H1 (cell line): ENCODE measurements around the gene SEMA3E. TPM values are rescaled to one million over a fixed set of nuclear protein-coding genes. Genes with fewer than 3 reads are reported as not detected.

Source experiments
- CTCF ChIA-PET: fragments of 300-600 bp; sonication (Branson Sonifier 250); formaldehyde crosslinking; loops from one replicate; lab custom pipeline; 2021; ENCODE audit not compliant: partially characterized antibody; lab: Charles Lee
- POLR2A ChIA-PET: fragments of 300-600 bp; sonication (Branson Sonifier 250); formaldehyde crosslinking; loops from one replicate; lab custom pipeline; 2021; ENCODE audit warnings: inconsistent platforms; ENCODE audit not compliant: partially characterized antibody; lab: Charles Lee
- DNase-seq, 2 experiments: peaks; one replicate each; pipeline versions ENCODE4 v3.0.0 to v3.0.0-alpha.2; 2010 to 2022; ENCODE audit warnings: low spot score in 2 of 2, low read depth in 1 of 2, mixed read lengths in 1 of 2
- FAIRE-seq: peaks from 2 replicates; lab custom pipeline; 2011; peaks lifted over from hg19 to GRCh38; lab: Jason Lieb, UNC
- H2AFZ ChIP-seq: 2 replicates; pipeline ENCODE4 v1.8.1; 2012; ENCODE audit warnings: low read length, inconsistent platforms
- H2AK5ac ChIP-seq: 2 replicates; pipeline ENCODE4 v1.6.1; 2013; ENCODE audit warnings: low read depth, low read length
- H2BK120ac ChIP-seq: replicated peaks from 2 replicates; pipeline ENCODE3; 2013; ENCODE audit warnings: low read depth, low read length, inconsistent platforms
- H2BK12ac ChIP-seq: 2 replicates; pipeline ENCODE4 v1.6.1; 2013; ENCODE audit warnings: low read depth, low read length
- H2BK15ac ChIP-seq: 2 replicates; pipeline ENCODE4 v1.6.1; 2013; ENCODE audit warnings: low read length
- H2BK20ac ChIP-seq: 2 replicates; pipeline ENCODE4 v1.6.1; 2013; ENCODE audit warnings: low read length
- H2BK5ac ChIP-seq: 2 replicates; pipeline ENCODE4 v1.6.1; 2013; ENCODE audit warnings: low read depth, low read length
- H3K14ac ChIP-seq: 2 replicates; pipeline ENCODE4 v1.6.1; 2013; ENCODE audit warnings: inconsistent platforms; ENCODE audit not compliant: insufficient read length
- H3K18ac ChIP-seq: 2 replicates; pipeline ENCODE4 v1.6.1; 2013; ENCODE audit warnings: low read length; ENCODE audit errors: extremely low read depth
- H3K23ac ChIP-seq: 2 replicates; pipeline ENCODE4 v1.6.1; 2013; ENCODE audit warnings: inconsistent platforms; ENCODE audit not compliant: insufficient read length
- H3K23me2 ChIP-seq: 2 replicates; pipeline ENCODE4 v1.6.1; 2013; ENCODE audit warnings: low read depth, low read length
- H3K27ac ChIP-seq: 2 replicates; pipeline ENCODE4 v1.6.1; 2011; ENCODE audit warnings: low read depth, low read length, inconsistent platforms
- H3K27me3 ChIP-seq, 4 experiments: replicated peaks in 1 of 4; 1 replicate in 1 of 4; 2 replicates in 3 of 4; pipeline versions ENCODE4 v1.6.1 to v1.8.1; 2011 to 2013; ENCODE audit warnings: low read length in 3 of 4, mild to moderate bottlenecking in 3 of 4, inconsistent platforms in 2 of 4, mixed read lengths in 2 of 4, moderate library complexity in 1 of 4; ENCODE audit not compliant: control insufficient read depth in 3 of 4, insufficient read depth in 3 of 4; ENCODE audit errors: extremely low read depth in 1 of 4
- H3K36me3 ChIP-seq, 4 experiments: 2 replicates each; pipeline versions ENCODE4 v1.6.1 to v1.8.1; 2011 to 2013; ENCODE audit warnings: mild to moderate bottlenecking in 4 of 4, low read length in 3 of 4, moderate library complexity in 2 of 4, control low read depth in 1 of 4, inconsistent platforms in 1 of 4; ENCODE audit not compliant: insufficient read depth in 4 of 4, control insufficient read depth in 2 of 4
- H3K4ac ChIP-seq: replicated peaks from 2 replicates; pipeline ENCODE3; 2013; ENCODE audit warnings: low read length, low read depth, mixed read lengths, inconsistent platforms; ENCODE audit not compliant: insufficient read length
- H3K4me1 ChIP-seq, 4 experiments: replicated peaks in 1 of 4; 1 replicate in 1 of 4; 2 replicates in 3 of 4; pipeline versions ENCODE4 v1.6.1 to v1.8.1; 2011 to 2013; ENCODE audit warnings: low read length in 3 of 4, inconsistent platforms in 2 of 4, mixed read lengths in 1 of 4; ENCODE audit not compliant: insufficient read depth in 4 of 4, control insufficient read depth in 3 of 4
- H3K4me2 ChIP-seq, 2 experiments: 2 replicates each; pipeline versions ENCODE4 v1.6.1 to v1.8.1; 2011 to 2013; ENCODE audit warnings: low read depth in 2 of 2, low read length in 2 of 2, control low read depth in 1 of 2, inconsistent platforms in 1 of 2, mild to moderate bottlenecking in 1 of 2; ENCODE audit not compliant: insufficient read depth in 1 of 2
- H3K4me3 ChIP-seq, 4 experiments: fragments of 200-600, 300-600 bp in 1 of 4; sonication (generic), shearing (Covaris generic), sonication (Bioruptor Twin) in 1 of 4; 2 replicates each; pipeline versions ENCODE4 v1.5.1 to v1.8.1; 2011 to 2016; ENCODE audit warnings: low read length in 4 of 4, low read depth in 3 of 4, control low read depth in 2 of 4, inconsistent platforms in 2 of 4, mild to moderate bottlenecking in 2 of 4, mixed read lengths in 1 of 4, moderate library complexity in 1 of 4; ENCODE audit not compliant: insufficient read depth in 2 of 4; ENCODE audit errors: extremely low read depth in 1 of 4
- H3K56ac ChIP-seq: replicated peaks from 2 replicates; pipeline ENCODE3; 2013; ENCODE audit warnings: low read depth, mild to moderate bottlenecking, mixed read lengths, low read length, inconsistent platforms; ENCODE audit not compliant: insufficient read length
- H3K79me1 ChIP-seq: 2 replicates; pipeline ENCODE4 v1.6.1; 2013; ENCODE audit warnings: low read depth, low read length, control low read depth
- H3K79me2 ChIP-seq, 2 experiments: 2 replicates each; pipeline versions ENCODE4 v1.6.1 to v1.8.1; 2012 to 2013; ENCODE audit warnings: low read length in 2 of 2, mild to moderate bottlenecking in 2 of 2, inconsistent platforms in 1 of 2; ENCODE audit not compliant: insufficient read depth in 2 of 2, control insufficient read depth in 1 of 2
- H3K9ac ChIP-seq, 4 experiments: replicated peaks in 1 of 4; 1 replicate in 1 of 4; 2 replicates in 3 of 4; pipeline versions ENCODE4 v1.6.1 to v1.8.1; 2011 to 2013; ENCODE audit warnings: low read depth in 3 of 4, low read length in 3 of 4, control low read depth in 2 of 4, mild to moderate bottlenecking in 2 of 4, moderate library complexity in 2 of 4, inconsistent platforms in 1 of 4; ENCODE audit errors: extremely low read depth in 1 of 4
- H3K9me3 ChIP-seq, 2 experiments: 2 replicates each; pipeline versions ENCODE4 v1.6.1 to v1.8.1; 2012 to 2013; ENCODE audit warnings: mild to moderate bottlenecking in 2 of 2, moderate library complexity in 2 of 2, control low read depth in 1 of 2, inconsistent platforms in 1 of 2, low read depth in 1 of 2, low read length in 1 of 2, mixed read lengths in 1 of 2; ENCODE audit not compliant: insufficient read depth in 2 of 2
- H4K20me1 ChIP-seq, 2 experiments: replicated peaks in 1 of 2; 2 replicates each; pipeline versions ENCODE3 to v1.8.1; 2011 to 2013; ENCODE audit warnings: inconsistent platforms in 2 of 2, low read length in 2 of 2, mild to moderate bottlenecking in 1 of 2; ENCODE audit not compliant: insufficient read depth in 2 of 2, control insufficient read depth in 1 of 2
- H4K5ac ChIP-seq: 2 replicates; pipeline ENCODE4 v1.6.1; 2013; ENCODE audit warnings: low read length, low read depth, mixed read lengths, inconsistent platforms; ENCODE audit not compliant: insufficient read length
- H4K8ac ChIP-seq: 2 replicates; pipeline ENCODE4 v1.8.0; 2013; ENCODE audit warnings: mild to moderate bottlenecking, moderate library complexity, low read length, inconsistent platforms; ENCODE audit not compliant: insufficient read depth; ENCODE audit errors: extremely low read depth
- H4K91ac ChIP-seq: replicated peaks from 2 replicates; pipeline ENCODE3; 2013; ENCODE audit warnings: low read length, mixed read lengths, inconsistent platforms; ENCODE audit not compliant: insufficient read length
- BRCA1 ChIP-seq: IDR thresholded peaks from 2 replicates; pipeline ENCODE4 v1.6.1; 2012; ENCODE audit warnings: low read depth, low read length, improper control_type of control experiment
- CHD1 ChIP-seq: IDR thresholded peaks from 2 replicates; pipeline ENCODE4 v1.6.1; 2012; ENCODE audit warnings: low read depth, low read length, improper control_type of control experiment
- EGR1 ChIP-seq: IDR thresholded peaks from 2 replicates; pipeline ENCODE4 v1.6.1; 2011; ENCODE audit warnings: low read depth, low read length, borderline replicate concordance
- EZH2 ChIP-seq: fragments of 200-600 bp; sonication (generic); IDR thresholded peaks from 2 replicates; pipeline ENCODE4 v1.7.1; 2012; ENCODE audit warnings: low read depth, mild to moderate bottlenecking, moderate library complexity, low read length, inconsistent platforms; ENCODE audit not compliant: severe bottlenecking
- KDM5A ChIP-seq: fragments of 200-600 bp; IDR thresholded peaks from 2 replicates; pipeline ENCODE4 v1.7.1; 2012; ENCODE audit warnings: mild to moderate bottlenecking, low read length, inconsistent platforms, mixed read lengths
- POU5F1 ChIP-seq: IDR thresholded peaks from 2 replicates; pipeline ENCODE4 v1.6.1; 2011; ENCODE audit warnings: low read depth, mild to moderate bottlenecking, low read length, moderate library complexity
- SP2 ChIP-seq: IDR thresholded peaks from 2 replicates; pipeline ENCODE4 v1.6.1; 2012; ENCODE audit warnings: mild to moderate bottlenecking, low read length, inconsistent platforms
- TAF1 ChIP-seq: IDR thresholded peaks from 2 replicates; pipeline ENCODE4 v1.6.1; 2011; ENCODE audit warnings: mild to moderate bottlenecking, low read depth, low read length
- YY1 ChIP-seq: IDR thresholded peaks from 2 replicates; pipeline ENCODE4 v1.6.1; 2011; ENCODE audit warnings: low read depth, mild to moderate bottlenecking, low read length
- WGBS, 2 experiments: shearing (Covaris generic) in 1 of 2; methylation state at CpG; one replicate each; pipeline versions ENCODE4 v1.1.6 to v1.1.7; 2013 to 2015; ENCODE audit warnings: low lambda C conversion rate in 2 of 2, mixed read lengths in 2 of 2, inconsistent platforms in 1 of 2, low coverage in 1 of 2, missing lambda C conversion rate in 1 of 2; ENCODE audit not compliant: insufficient replicate concordance in 2 of 2, insufficient coverage in 1 of 2, insufficient read length in 1 of 2; ENCODE audit errors: extremely low coverage in 1 of 2, missing lambda C conversion rate in 1 of 2; 5-methylcytosine and 5-hydroxymethylcytosine counted together
- polyA plus RNA-seq, 7 experiments: library from polyadenylated mRNA; depleted of rRNA in 3 of 7; stranded (reverse) in 5 of 7; unstranded in 2 of 7; fragments of >200 nt in 5 of 7; fragments of 200-250 nt in 2 of 7; gene quantifications; 1 replicate in 5 of 7; 2 replicates in 1 of 7; 4 replicates in 1 of 7; pipeline versions ENCODE4 v1.2.1 to v1.2.3, GENCODE V29; 2011 to 2013; ENCODE audit warnings: missing spikeins in 2 of 7, mixed read lengths in 2 of 7
- total RNA-seq: library from RNA; stranded (reverse); fragmentation: NEBNext Ultra II Directional; extraction: Animal tissue kit (Norgen Biotek cat#: 25700); gene quantifications from 2 replicates; pipeline ENCODE4 v1.2.1, GENCODE V29; 2021
- TF ChIP-seq, protein P1 (sequence below), 3 experiments: IDR thresholded peaks; 1 replicate in 2 of 3; 2 replicates in 1 of 3; pipeline versions ENCODE4 v1.5.1 to v1.6.1; 2011; ENCODE audit warnings: low read length in 3 of 3, mild to moderate bottlenecking in 3 of 3, inconsistent platforms in 2 of 3, low read depth in 1 of 3, moderate library complexity in 1 of 3; ENCODE audit not compliant: insufficient read depth in 1 of 3; ENCODE audit errors: control extremely low read depth in 1 of 3
- TF ChIP-seq, protein P2 (sequence below): IDR thresholded peaks from 2 replicates; pipeline ENCODE4 v1.6.1; 2012; ENCODE audit warnings: low read length, inconsistent platforms

Gene SEMA3E
- total and polyA plus RNA-seq, 2 of the 8 experiments (the other 6 are each of a cell fraction or from before 2014, with no cell fraction given), result 0.93 to 0.94 TPM

DNA sequence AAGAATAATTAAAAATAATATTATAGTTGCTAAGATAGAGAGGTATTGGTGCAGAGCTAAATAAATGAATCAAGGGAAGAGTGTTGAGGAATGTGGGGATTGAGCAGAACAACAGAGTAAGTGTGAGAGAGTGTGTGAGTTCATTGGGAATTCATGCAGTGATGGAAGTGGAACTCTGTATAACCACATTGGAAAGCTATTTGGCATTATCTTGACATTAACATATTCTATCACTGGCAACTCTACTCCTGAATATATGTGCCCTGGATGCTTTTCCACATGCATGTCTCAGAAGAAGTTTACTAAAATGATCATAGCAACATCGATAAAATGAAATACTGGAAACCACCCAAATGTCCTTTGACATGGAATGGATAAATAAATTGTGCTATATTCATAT lies 164.1 kb downstream of the SEMA3E start:
- CTCF ChIA-PET, result interaction anchor here (1.5 to 5.1 kb wide), 2 partner anchors 9 to 307 kb away, joined by 3 to 28 read pairs; no protein-coding TSS in a partner anchor
- TF ChIP-seq CHD1 (no peak), EZH2 (no peak), EGR1 (no peak), SP2 (no peak), YY1 (no peak), TAF1 (no peak), POU5F1 (no peak), BRCA1 (no peak), KDM5A (no peak)
- TF ChIP-seq, protein P1, sequence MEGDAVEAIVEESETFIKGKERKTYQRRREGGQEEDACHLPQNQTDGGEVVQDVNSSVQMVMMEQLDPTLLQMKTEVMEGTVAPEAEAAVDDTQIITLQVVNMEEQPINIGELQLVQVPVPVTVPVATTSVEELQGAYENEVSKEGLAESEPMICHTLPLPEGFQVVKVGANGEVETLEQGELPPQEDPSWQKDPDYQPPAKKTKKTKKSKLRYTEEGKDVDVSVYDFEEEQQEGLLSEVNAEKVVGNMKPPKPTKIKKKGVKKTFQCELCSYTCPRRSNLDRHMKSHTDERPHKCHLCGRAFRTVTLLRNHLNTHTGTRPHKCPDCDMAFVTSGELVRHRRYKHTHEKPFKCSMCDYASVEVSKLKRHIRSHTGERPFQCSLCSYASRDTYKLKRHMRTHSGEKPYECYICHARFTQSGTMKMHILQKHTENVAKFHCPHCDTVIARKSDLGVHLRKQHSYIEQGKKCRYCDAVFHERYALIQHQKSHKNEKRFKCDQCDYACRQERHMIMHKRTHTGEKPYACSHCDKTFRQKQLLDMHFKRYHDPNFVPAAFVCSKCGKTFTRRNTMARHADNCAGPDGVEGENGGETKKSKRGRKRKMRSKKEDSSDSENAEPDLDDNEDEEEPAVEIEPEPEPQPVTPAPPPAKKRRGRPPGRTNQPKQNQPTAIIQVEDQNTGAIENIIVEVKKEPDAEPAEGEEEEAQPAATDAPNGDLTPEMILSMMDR (IDR thresholded peaks at IDR 0.05; ENCODE audit: control extremely low read depth in 1 of 3, insufficient read depth in 1 of 3, low read depth in 1 of 3, low read length in 3 of 3), result no peak
- TF ChIP-seq, protein P2, sequence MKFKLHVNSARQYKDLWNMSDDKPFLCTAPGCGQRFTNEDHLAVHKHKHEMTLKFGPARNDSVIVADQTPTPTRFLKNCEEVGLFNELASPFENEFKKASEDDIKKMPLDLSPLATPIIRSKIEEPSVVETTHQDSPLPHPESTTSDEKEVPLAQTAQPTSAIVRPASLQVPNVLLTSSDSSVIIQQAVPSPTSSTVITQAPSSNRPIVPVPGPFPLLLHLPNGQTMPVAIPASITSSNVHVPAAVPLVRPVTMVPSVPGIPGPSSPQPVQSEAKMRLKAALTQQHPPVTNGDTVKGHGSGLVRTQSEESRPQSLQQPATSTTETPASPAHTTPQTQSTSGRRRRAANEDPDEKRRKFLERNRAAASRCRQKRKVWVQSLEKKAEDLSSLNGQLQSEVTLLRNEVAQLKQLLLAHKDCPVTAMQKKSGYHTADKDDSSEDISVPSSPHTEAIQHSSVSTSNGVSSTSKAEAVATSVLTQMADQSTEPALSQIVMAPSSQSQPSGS, result no peak

More for the DNA sequence above, 164.1 kb downstream of the SEMA3E start:
- DNase-seq, result no peak
- 96% methylated on average over 1 of the region's 1 CpG; no CpG with 5 or more reads in 1 of the 2 experiments for WGBS, 2 experiments
- Histone ChIP-seq H2BK5ac (no peak overlapping the region), H3K4ac (no peak overlapping the region), H3K4me2 (no peak overlapping the region), H2BK15ac (no peak overlapping the region), H3K9me3 (no peaks in the 10 kb centered on the region), H3K18ac (no peak overlapping the region), H3K36me3 (no peaks in the 10 kb centered on the region), H3K23me2 (no peaks in the 10 kb centered on the region; the same call in none of the 2 replicates), H3K27ac (no peak overlapping the region), H2BK20ac (no peak overlapping the region), H2AK5ac (no peak overlapping the region), H4K5ac (no peak overlapping the region), H4K8ac (no peak overlapping the region), H3K79me1 (no peaks in the 10 kb centered on the region), H4K20me1 (no peaks in the 10 kb centered on the region), H4K91ac (no peak overlapping the region), H3K56ac (no peak overlapping the region), H3K23ac (no peak overlapping the region), H3K27me3 (no peaks in the 10 kb centered on the region), H3K9ac (no peak overlapping the region), H3K4me1 (no peaks in the 10 kb centered on the region), H2BK120ac (no peak overlapping the region), H2AFZ (no peak overlapping the region), H3K79me2 (no peaks in the 10 kb centered on the region), H3K14ac (no peak overlapping the region), H3K4me3 (no peak overlapping the region), H2BK12ac (no peak overlapping the region)
- no peak for FAIRE-seq
- POLR2A ChIA-PET, result interaction anchor here (1.1 to 6.5 kb wide), 3 partner anchors 11 to 20 kb away, joined by 4 to 47 read pairs (median 5); no protein-coding TSS in a partner anchor
